Activated naive CD8-positive, alpha-beta T cell treated with anti-CD3 and anti-CD28 coated beads, Interleukin-2, amount 50 U/mL, for 24 hours (primary cell): ENCODE results near the gene RNMT.
A peak's percentile ranks its signal among the peaks of the same experiment; 100 is the strongest.
"Not testable (repeated sequence)": the region's sequence is repeated elsewhere in the genome, so short reads cannot be mapped to it uniquely, and the experiment has no call there.

ENCODE experiments used
- ATAC-seq: fragments of 150-1000 bp; cut with Tn5 transposase; one replicate; pipeline ENCODE4 v1.10.0; 2021
- DNase-seq: peaks from one replicate; pipeline ENCODE4 v3.0.0; 2021
- H3K27ac Mint-ChIP-seq: one replicate; pipeline ENCODE4 v1.8.0; 2021; ENCODE audit warnings: mild to moderate bottlenecking, mixed read lengths
- H3K27me3 Mint-ChIP-seq: one replicate; pipeline ENCODE4 v1.8.0; 2021; ENCODE audit warnings: mixed read lengths
- H3K36me3 Mint-ChIP-seq: one replicate; pipeline ENCODE4 v1.8.0; 2021; ENCODE audit warnings: low read depth, mixed read lengths
- H3K4me1 Mint-ChIP-seq: one replicate; pipeline ENCODE4 v1.8.0; 2021; ENCODE audit warnings: mixed read lengths
- H3K4me3 Mint-ChIP-seq: one replicate; pipeline ENCODE4 v1.8.0; 2021; ENCODE audit warnings: mild to moderate bottlenecking, moderate library complexity, mixed read lengths
- H3K9me3 Mint-ChIP-seq: one replicate; pipeline ENCODE4 v1.8.0; 2021; ENCODE audit warnings: mixed read lengths

The RNMT gene

GRCh38 chr18:13726232-13726971 is at the start of gene RNMT, which contains the start of gene FAM210A:
Gene RNMT (plus strand): TSS chr18:13726673. CDS start chr18:13731518, 4,845 bp downstream.
Gene FAM210A (minus strand): TSS chr18:13726558. CDS start chr18:13682077, 44,481 bp downstream.
- DNase-seq (peak; percentile 96), ATAC-seq (peak; percentile 98)
- Mint-ChIP-seq H3K36me3 (peaks cover 38% of the 10 kb centered on the region), H3K4me1 (peaks cover 64% of the 10 kb centered on the region), H3K9me3 (no peaks in the 10 kb centered on the region), H3K27me3 (no peaks in the 10 kb centered on the region), H3K27ac (peak within 1 kb of the TSS; percentile 96), H3K4me3 (peak within 1 kb of the TSS; percentile 84)

- H3K9me3 Mint-ChIP-seq, H3K4me3 Mint-ChIP-seq, H3K27ac Mint-ChIP-seq, H3K36me3 Mint-ChIP-seq, ATAC-seq, DNase-seq, H3K27me3 Mint-ChIP-seq: not testable (repeated sequence)
- peaks cover 14% of the 10 kb centered on the region for H3K4me1 Mint-ChIP-seq
Measured at GRCh38 chr18:13677350-13677749, 49.1 kb upstream of the RNMT start.

DNA sequence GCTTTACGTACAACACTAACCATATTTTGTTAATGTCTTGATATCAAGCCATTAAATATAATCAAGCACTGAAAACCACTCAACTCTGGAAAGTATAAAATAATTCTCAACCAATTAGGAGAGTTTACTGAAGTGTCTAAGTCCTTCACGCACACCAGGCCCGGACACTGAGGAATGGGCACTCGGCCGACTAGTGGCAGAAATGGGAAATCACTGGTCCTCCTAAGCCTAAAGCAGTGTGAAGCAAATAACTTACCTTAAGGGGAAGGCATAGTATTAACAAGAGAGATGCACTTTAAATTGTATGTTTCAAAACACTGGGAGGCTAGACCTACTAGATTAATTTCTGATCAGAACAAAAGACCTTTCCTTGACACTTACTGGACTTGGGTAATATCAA is 45.9 kb upstream of the RNMT start:
- Mint-ChIP-seq H3K9me3 (no peaks in the 10 kb centered on the region), H3K27ac (no peak overlapping the region), H3K4me3 (no peak overlapping the region), H3K36me3 (peaks cover 5% of the 10 kb centered on the region), H3K4me1 (peaks cover 14% of the 10 kb centered on the region), H3K27me3 (no peaks in the 10 kb centered on the region)
- ATAC-seq: no peak
- DNase-seq: no peak

GRCh38 chr18:13681701-13682100 is 44.8 kb upstream of the RNMT start:
- Mint-ChIP-seq H3K4me3 (no peak overlapping the region), H3K9me3 (no peaks in the 10 kb centered on the region), H3K4me1 (peaks cover 14% of the 10 kb centered on the region), H3K36me3 (peaks cover 5% of the 10 kb centered on the region), H3K27me3 (no peaks in the 10 kb centered on the region), H3K27ac (no peak overlapping the region)
- ATAC-seq: no peak
- no peak for DNase-seq

DNA sequence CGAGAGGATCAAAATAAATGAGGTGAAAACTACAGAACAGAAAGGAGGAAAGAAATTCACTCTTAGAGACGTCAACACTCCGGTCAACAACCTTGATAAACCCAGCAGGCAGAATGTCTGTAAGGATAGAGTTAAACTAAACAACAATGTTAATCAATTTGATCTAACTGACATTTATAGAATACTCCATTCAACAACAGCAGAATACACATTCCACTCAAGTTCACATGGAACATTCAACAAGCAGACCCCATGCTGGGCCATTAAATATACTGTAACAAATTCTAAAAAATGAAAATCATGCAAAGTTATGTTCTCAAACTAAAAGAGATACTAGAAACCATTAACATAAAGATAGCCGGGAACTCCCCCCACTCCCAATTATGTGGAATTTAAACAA is 41.9 kb upstream of the RNMT start:
- DNase-seq (no peak), ATAC-seq (no peak)
- Mint-ChIP-seq H3K4me3 (no peak overlapping the region), H3K9me3 (no peaks in the 10 kb centered on the region), H3K4me1 (peaks cover 2% of the 10 kb centered on the region), H3K27me3 (no peaks in the 10 kb centered on the region), H3K27ac (no peak overlapping the region), H3K36me3 (peaks cover 13% of the 10 kb centered on the region)

DNA sequence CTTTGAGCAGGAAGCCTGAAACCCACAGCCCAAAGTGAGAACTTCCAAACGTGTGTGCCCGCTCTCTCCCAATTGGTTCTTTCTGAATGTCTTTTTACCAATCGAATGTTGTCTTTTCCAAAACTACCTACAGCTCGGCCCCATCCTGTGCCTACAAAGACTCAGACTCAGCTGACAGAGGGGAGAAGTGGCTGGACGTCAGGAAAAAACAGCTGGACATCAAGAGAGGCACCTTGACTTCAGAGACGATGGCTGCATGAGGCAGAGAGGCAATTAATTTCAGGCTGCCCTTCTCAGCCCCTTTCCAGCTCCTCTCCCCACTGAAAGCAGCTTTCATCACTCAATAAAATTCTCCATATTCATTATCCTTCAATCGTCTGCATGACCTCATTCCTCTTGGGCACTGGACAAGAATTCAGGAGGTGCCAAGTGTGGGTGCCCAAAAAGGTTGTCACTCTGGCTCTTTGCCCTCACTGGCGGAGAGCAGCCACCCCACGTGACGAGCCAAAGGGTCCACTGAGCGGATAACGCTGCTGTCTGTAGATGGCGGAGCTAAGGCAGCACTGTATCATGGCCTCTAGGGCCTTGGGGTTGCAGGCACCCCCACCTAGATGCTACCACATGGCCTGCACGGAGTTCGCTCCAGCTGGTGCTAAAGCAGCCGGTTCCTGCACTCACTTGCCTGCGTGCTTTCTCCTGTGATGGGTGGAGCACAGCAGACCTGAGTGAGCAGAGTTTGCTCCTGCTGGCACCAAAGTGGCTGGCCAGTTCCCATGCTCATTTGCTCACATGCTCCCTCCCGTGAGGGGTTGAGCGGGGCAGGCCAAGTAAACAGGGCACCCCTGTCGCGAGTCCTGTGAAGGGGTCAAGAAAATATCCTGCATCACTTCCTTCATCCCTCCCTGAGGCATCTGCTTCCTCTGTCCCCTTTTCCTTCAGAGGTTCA is 38.0 kb upstream of the RNMT start:
- H3K36me3 Mint-ChIP-seq: peaks cover 13% of the 10 kb centered on the region
- DNase-seq: no peak
- no peaks in the 10 kb centered on the region for H3K27me3 Mint-ChIP-seq
- H3K27ac Mint-ChIP-seq: no peak overlapping the region
- H3K9me3 Mint-ChIP-seq: peaks cover 12% of the 10 kb centered on the region
- peaks cover 2% of the 10 kb centered on the region for H3K4me1 Mint-ChIP-seq
- no peak for ATAC-seq
- no peak overlapping the region for H3K4me3 Mint-ChIP-seq

DNA sequence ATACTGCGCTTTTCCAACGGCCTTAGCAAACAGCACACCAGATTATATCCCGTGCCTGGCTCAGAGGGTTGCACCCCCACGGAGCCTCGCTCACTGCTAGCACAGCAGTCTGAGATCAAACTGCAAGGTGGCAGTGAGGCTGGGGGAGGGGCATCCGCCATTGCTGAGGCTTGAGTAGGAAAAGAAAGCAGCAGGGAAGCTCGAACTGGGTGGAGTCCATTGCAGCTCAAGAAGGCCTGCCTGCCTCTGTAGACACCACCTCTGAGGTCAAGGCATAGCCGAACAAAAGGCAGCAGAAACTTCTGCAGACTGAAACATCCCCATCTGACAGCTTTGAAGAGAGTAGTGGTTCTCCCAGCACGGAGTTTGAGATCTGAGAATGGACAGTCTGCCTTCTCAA is 36.4 kb upstream of the RNMT start:
- H3K9me3 Mint-ChIP-seq: peaks cover 17% of the 10 kb centered on the region
- H3K4me3 Mint-ChIP-seq, H3K4me1 Mint-ChIP-seq, DNase-seq, ATAC-seq, H3K27me3 Mint-ChIP-seq, H3K27ac Mint-ChIP-seq: not testable (repeated sequence)
- H3K36me3 Mint-ChIP-seq: peaks cover 19% of the 10 kb centered on the region

DNA sequence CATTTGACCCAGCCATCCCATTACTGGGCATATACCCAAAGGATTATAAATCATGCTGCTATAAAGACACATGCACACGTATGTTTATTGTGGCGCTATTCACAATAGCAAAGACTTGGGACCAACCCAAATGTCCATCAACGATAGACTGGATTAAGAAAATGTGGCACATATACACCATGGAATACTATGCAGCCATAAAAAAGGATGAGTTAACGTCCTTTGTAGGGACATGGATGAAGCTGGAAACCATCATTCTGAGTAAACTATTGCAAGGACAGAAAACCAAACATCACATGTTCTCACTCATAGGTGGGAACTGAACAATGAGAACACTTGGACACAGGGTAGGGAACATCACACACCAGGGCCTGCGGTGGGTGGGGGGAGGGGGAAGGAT is 31.1 kb upstream of the RNMT start:
- not testable (repeated sequence) for ATAC-seq, H3K27ac Mint-ChIP-seq, H3K4me3 Mint-ChIP-seq, DNase-seq, H3K27me3 Mint-ChIP-seq, H3K4me1 Mint-ChIP-seq
- peaks cover 25% of the 10 kb centered on the region for H3K9me3 Mint-ChIP-seq
- peaks cover 37% of the 10 kb centered on the region for H3K36me3 Mint-ChIP-seq

DNA sequence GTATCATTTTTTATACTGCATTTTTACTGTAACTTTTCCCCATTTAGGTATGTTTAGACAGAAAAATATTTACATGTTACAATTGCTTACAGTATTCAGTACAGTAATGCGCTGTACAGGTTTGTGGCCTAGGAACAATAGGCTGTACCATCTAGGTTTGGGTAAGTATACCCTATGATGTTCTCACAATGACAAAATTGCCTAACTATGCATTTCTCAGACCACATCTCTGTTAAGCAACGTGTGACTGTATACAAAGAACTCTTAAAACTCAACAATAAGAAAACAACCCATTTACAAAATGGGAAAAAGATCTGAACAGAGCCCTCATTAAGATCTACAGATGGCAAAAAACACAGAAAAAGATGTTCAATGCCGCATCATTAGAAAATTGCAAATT is 29.5 kb upstream of the RNMT start:
- H3K4me3 Mint-ChIP-seq: no peak overlapping the region
- H3K27me3 Mint-ChIP-seq: no peaks in the 10 kb centered on the region
- no peak for DNase-seq
- no peak for ATAC-seq
- H3K36me3 Mint-ChIP-seq: peaks cover 53% of the 10 kb centered on the region
- H3K9me3 Mint-ChIP-seq: peaks cover 33% of the 10 kb centered on the region
- H3K4me1 Mint-ChIP-seq: peaks cover 7% of the 10 kb centered on the region
- no peak overlapping the region for H3K27ac Mint-ChIP-seq

DNA sequence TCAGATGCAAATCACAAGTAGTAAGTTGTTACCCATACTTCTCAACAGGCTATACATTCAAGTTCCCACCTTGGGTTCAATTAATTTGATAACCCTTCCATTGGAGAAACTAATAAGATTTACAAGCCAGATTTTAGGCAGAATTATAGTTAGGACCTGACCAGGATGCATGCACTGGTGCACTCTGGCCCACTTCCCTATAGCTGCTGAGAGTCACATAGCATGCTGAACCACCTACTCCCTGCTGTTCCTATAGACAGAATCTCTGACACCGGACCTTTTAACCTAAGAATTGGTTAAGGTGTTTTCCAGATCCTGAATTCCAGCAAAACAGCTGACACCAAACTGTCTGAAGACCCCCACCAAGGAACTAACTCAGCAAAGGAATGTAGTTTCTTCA is 26.3 kb upstream of the RNMT start:
- H3K27ac Mint-ChIP-seq: no peak overlapping the region
- ATAC-seq (no peak), DNase-seq (no peak)
- H3K4me1 Mint-ChIP-seq: peaks cover 2% of the 10 kb centered on the region
- H3K27me3 Mint-ChIP-seq: no peaks in the 10 kb centered on the region
- peaks cover 36% of the 10 kb centered on the region for H3K9me3 Mint-ChIP-seq
- no peak overlapping the region for H3K4me3 Mint-ChIP-seq
- peaks cover 70% of the 10 kb centered on the region for H3K36me3 Mint-ChIP-seq

DNA sequence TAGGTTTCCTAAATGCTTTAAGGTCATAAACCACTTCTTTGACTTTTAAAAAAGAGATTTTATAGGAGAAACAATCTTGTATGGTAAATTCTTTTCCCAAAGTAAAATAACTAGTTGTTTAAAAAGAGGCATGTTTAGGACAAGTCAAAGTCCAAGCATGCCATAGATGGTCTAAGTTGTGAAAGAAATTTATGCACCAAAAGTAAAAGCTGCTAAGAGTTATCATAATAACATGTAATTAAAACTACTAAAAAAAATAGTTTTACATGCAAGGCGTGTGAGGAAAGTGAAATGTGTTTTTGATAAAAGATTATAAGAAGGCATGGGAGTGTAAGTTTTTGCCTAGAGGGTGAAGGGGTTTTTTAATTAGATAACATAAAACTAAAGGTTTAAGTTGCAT is 22.6 kb upstream of the RNMT start:
- no peak overlapping the region for H3K4me3 Mint-ChIP-seq
- H3K27ac Mint-ChIP-seq: no peak overlapping the region
- H3K4me1 Mint-ChIP-seq: peaks cover 2% of the 10 kb centered on the region
- ATAC-seq (no peak), DNase-seq (no peak)
- peaks cover 73% of the 10 kb centered on the region for H3K36me3 Mint-ChIP-seq
- no peaks in the 10 kb centered on the region for H3K27me3 Mint-ChIP-seq
- peaks cover 43% of the 10 kb centered on the region for H3K9me3 Mint-ChIP-seq

- no peak for ATAC-seq
- Mint-ChIP-seq H3K27ac (no peak overlapping the region), H3K27me3 (no peaks in the 10 kb centered on the region), H3K36me3 (peaks cover 38% of the 10 kb centered on the region), H3K4me3 (no peak overlapping the region), H3K9me3 (peaks cover 17% of the 10 kb centered on the region), H3K4me1 (peaks cover 8% of the 10 kb centered on the region)
- no peak for DNase-seq
Measured at GRCh38 chr18:13710414-13710831, 16.1 kb upstream of the RNMT start.

- Mint-ChIP-seq H3K4me3 (no peak overlapping the region), H3K27ac (no peak overlapping the region), H3K36me3 (peaks cover 24% of the 10 kb centered on the region), H3K4me1 (peaks cover 12% of the 10 kb centered on the region), H3K27me3 (no peaks in the 10 kb centered on the region), H3K9me3 (peaks cover 7% of the 10 kb centered on the region)
- ATAC-seq: no peak
- DNase-seq: no peak
Measured at GRCh38 chr18:13712400-13713131, 13.9 kb upstream of the RNMT start.

DNA sequence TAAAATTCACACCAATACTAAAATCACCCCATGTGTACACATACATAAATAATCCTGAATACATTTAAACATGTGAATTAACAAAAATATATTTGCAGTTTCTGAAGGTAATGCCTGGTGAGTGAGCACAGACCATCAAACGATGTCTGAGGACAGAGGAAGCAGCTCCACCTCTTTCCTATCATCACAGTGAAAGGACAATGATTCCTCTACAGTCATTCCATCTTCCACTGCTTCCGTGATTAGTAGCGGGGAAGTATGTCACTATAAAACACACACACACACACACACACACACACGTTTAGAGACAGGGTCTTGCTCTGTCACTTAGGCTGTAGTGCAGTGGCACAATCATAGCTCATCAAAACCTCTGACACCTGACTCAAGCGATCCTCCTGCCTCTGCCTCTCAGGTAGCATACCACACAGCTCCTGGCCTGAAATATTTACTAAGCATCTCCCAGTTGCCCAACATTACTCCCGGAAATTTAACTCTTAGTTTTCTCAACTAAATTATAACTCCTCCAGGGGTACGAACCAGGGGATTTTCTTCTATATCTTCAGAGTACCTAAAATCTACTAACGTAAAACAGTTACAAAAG is 12.9 kb upstream of the RNMT start:
- ATAC-seq: no peak
- peaks cover 7% of the 10 kb centered on the region for H3K9me3 Mint-ChIP-seq
- peaks cover 18% of the 10 kb centered on the region for H3K4me1 Mint-ChIP-seq
- H3K36me3 Mint-ChIP-seq: peaks cover 32% of the 10 kb centered on the region
- no peak for DNase-seq
- H3K4me3 Mint-ChIP-seq: no peak overlapping the region
- H3K27ac Mint-ChIP-seq: no peak overlapping the region
- no peaks in the 10 kb centered on the region for H3K27me3 Mint-ChIP-seq
